Psoas muscle (tissue), 8 donors: Measurements from ENCODE around the gene SYS1. TPM values are rescaled to one million over a fixed set of nuclear protein-coding genes. Genes with fewer than 3 reads are reported as not detected.

Source experiments
- ATAC-seq, 4 donors: fragments of 200-7000 bp; cut with Tn5 transposase; one replicate each; pipeline ENCODE4 v1.9.1; 2020; ENCODE audit warnings: moderate library complexity in 3 of 4, mild to moderate bottlenecking in 2 of 4
- DNase-seq, 2 donors: peaks; one replicate each; pipeline ENCODE4 v3.0.0-alpha.2; 2020
- H3K27ac ChIP-seq: fragments of 200-600 bp; one replicate; pipeline ENCODE4 v1.8.0; 2022
- H3K27me3 ChIP-seq, 3 donors: fragments of 200-600 bp in 1 of 3; one replicate each; pipeline versions ENCODE4 v1.6.1 to v1.8.0; 2013 to 2022; ENCODE audit warnings: low read length in 2 of 3, mild to moderate bottlenecking in 2 of 3, moderate library complexity in 1 of 3; ENCODE audit not compliant: insufficient read depth in 3 of 3
- H3K36me3 ChIP-seq, 2 donors: fragments of 200-600 bp in 1 of 2; one replicate each; pipeline versions ENCODE4 v1.6.1 to v1.8.0; 2013 to 2022; ENCODE audit warnings: low read depth in 1 of 2, mild to moderate bottlenecking in 1 of 2, moderate library complexity in 1 of 2; ENCODE audit not compliant: insufficient read depth in 1 of 2
- H3K4me1 ChIP-seq: fragments of 200-600 bp; one replicate; pipeline ENCODE4 v1.8.0; 2022
- H3K4me3 ChIP-seq: fragments of 200-600 bp; one replicate; pipeline ENCODE4 v1.8.0; 2022; ENCODE audit warnings: mild to moderate bottlenecking
- H3K9me3 ChIP-seq: fragments of 200-600 bp; one replicate; pipeline ENCODE4 v1.8.0; 2022
- WGBS, 3 donors: extraction: QIAGEN DNeasy Blood & Tissue Kit; methylation state at CpG; one replicate each; pipeline versions ENCODE4 v1.1.6 to v1.1.7; 2013; 5-methylcytosine and 5-hydroxymethylcytosine counted together
- intact Hi-C, 2 donors: fragments of 100-400 bp; cut with DNase I; formaldehyde crosslinking; loops; one replicate each; pipeline versions ENCODE4 v1.11.0 to v1.14.2; 2022
- polyA plus RNA-seq, 3 donors: library from polyadenylated mRNA; stranded (reverse); fragments of 200-250 nt; gene quantifications; one replicate each; pipeline ENCODE4 v1.2.3, GENCODE V29; 2013
- total RNA-seq, 4 donors: library from RNA; stranded (reverse); fragmentation: NEBNext Ultra II Directional in 2 of 4; extraction: Animal tissue kit (Norgen Biotek cat#: 25700) in 2 of 4; gene quantifications; one replicate each; pipeline versions ENCODE4 v1.2.1 to v1.2.4, GENCODE V29; 2021 to 2023
- TF ChIP-seq, protein P1 (sequence below): fragments of 200-600 bp; IDR thresholded peaks from one replicate; pipeline ENCODE4 v1.8.0; 2022; ENCODE audit warnings: antibody characterized with exemption
- donor health status: healthy with polysubstance abuse.
- donor health status: DM: no; HTN: no; CAD: no; lungs with moderate emphysema.
- donor health status: Bipolar disorder and iron deficiency.
- donor health status: healthy.
- donor health status: DM: yes; HTN: yes; CAD: no.
- donor health status: DM: no; HTN: no; CAD: no.
- donor health status: DM: no; HTN: no; CAD: no.
- donor health status: DM: yes; HTN: yes; CAD: no.

The SYS1 gene
- total and polyA plus RNA-seq, 7 donors: 17.1 to 73.3 (median 29.6) TPM

DNA sequence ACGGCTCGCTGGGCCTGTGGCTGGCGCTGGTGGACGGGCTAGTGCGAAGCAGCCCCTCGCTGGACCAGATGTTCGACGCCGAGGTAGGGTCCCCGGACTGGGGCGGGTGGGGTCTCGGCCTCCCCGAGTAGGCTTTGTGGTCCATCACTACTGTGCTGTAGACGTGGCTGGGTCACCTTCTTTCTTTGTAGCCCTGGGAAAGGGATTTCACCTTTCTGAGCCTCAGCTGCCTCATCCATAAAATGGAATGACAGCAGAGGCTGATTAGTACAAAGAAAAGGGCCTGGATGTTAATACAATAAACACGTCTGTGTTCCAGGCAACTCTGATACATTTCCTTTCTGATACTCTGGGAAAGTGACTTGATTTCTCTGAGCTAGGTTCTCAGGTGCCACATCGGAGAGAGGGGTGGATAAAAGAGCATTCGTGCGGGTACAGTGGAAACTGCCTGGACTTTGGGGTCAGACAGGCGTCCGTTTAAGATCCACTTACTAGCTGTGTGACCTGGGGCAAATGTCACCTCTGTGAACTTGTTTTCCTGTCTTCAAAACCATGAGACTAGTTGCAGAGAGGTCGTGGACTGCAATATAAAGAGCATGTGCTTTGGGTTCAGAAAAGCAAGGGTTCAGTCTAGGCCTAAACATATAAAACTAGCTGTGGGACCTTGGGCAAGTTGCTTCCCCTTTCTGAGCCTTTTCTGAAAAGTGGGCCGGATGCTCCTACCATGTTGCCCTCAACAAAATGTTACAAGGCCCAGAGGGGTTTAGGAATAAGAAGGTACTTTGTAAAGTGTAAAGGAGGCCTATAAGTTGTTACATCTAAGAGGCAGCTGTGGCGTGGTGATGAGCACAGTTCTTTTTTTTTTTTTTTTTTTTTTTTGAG lies 896 bp downstream of the SYS1 start:
- Histone ChIP-seq H3K4me1 (peaks cover 32% of the 10 kb centered on the region), H3K9me3 (no peaks in the 10 kb centered on the region), H3K36me3 (peaks cover 12 to 42% of the 10 kb centered on the region in 2 donors), H3K27me3 (no peaks in the 10 kb centered on the region), H3K4me3 (peak overlapping the region; percentile 83), H3K27ac (peak overlapping the region; percentile 93)
- TF ChIP-seq, protein P1, sequence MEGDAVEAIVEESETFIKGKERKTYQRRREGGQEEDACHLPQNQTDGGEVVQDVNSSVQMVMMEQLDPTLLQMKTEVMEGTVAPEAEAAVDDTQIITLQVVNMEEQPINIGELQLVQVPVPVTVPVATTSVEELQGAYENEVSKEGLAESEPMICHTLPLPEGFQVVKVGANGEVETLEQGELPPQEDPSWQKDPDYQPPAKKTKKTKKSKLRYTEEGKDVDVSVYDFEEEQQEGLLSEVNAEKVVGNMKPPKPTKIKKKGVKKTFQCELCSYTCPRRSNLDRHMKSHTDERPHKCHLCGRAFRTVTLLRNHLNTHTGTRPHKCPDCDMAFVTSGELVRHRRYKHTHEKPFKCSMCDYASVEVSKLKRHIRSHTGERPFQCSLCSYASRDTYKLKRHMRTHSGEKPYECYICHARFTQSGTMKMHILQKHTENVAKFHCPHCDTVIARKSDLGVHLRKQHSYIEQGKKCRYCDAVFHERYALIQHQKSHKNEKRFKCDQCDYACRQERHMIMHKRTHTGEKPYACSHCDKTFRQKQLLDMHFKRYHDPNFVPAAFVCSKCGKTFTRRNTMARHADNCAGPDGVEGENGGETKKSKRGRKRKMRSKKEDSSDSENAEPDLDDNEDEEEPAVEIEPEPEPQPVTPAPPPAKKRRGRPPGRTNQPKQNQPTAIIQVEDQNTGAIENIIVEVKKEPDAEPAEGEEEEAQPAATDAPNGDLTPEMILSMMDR: no peak
- ATAC-seq (no peak), DNase-seq (no peak)
- intact Hi-C loops: loop anchor here (2.0 kb wide), 2 partner anchors 17 to 73 kb away; no protein-coding TSS in a partner anchor
- WGBS, 3 donors: 20 to 22% (median 21%) methylated on average over 23 of the region's 23 CpGs

DNA sequence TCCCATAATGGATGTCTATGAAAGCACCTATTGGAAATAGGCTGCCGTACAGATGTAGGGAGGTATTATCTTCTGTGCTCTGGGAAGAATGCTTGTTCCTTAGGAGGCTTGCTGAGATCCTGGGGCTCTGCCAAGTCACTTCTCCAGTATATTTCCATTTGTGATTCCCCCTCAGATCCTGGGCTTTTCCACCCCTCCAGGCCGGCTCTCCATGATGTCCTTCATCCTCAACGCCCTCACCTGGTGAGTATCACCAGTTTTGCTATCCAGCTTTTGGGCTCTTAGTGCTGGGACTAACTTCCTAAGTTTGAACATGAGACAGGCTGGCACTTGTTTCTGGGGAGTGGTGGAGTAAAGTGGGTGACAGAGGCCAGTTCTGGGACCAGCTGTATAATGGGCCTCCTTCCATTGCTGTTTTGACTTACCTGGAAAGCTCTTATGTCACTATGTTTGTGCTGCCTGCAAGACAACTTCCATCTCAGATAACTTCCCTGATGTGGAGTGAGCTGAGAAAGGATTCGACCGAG lies 2.6 kb downstream of the SYS1 start:
- Histone ChIP-seq H3K27ac (no peak overlapping the region), H3K36me3 (peaks cover 12 to 42% of the 10 kb centered on the region in 2 donors), H3K27me3 (no peaks in the 10 kb centered on the region), H3K9me3 (no peaks in the 10 kb centered on the region), H3K4me3 (no peak overlapping the region), H3K4me1 (peaks cover 18% of the 10 kb centered on the region)
- no peak for DNase-seq
- TF ChIP-seq, protein P1: no peak
- ATAC-seq: no peak
- WGBS, 3 donors: 82 to 91% (median 85%) methylated on average over 5 of the region's 5 CpGs
- intact Hi-C loops: no loop called here

DNA sequence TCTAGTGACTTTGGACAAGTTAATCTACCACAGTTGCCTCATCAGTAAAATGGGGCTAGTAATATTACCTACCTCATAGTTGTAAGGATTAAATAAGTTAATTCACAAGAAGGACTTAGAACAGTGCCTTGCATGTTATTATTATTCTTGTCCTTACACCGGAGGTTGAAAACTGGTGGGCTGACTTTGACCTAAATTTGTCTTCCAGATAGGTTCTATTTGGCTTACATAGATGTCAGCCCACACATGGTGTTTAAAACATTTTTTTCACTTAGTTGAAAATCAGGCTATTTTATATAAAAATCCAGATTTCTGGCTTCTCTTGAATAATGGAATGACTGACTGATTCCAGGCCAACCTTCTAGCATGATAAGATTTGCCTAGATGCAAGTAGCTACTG lies 3.2 kb downstream of the SYS1 start:
- ATAC-seq: no peak
- 77 to 94% (median 89%) methylated on average over 1 of the region's 1 CpG for WGBS, 3 donors
- no peaks in the 10 kb centered on the region for H3K27me3 ChIP-seq
- intact Hi-C loops: no loop called here
- H3K4me3 ChIP-seq: no peak overlapping the region
- peaks cover 18% of the 10 kb centered on the region for H3K4me1 ChIP-seq
- no peaks in the 10 kb centered on the region for H3K9me3 ChIP-seq
- H3K36me3 ChIP-seq: peaks cover 12 to 42% of the 10 kb centered on the region in 2 donors
- DNase-seq: no peak
- TF ChIP-seq, protein P1: no peak
- H3K27ac ChIP-seq: no peak overlapping the region

DNA sequence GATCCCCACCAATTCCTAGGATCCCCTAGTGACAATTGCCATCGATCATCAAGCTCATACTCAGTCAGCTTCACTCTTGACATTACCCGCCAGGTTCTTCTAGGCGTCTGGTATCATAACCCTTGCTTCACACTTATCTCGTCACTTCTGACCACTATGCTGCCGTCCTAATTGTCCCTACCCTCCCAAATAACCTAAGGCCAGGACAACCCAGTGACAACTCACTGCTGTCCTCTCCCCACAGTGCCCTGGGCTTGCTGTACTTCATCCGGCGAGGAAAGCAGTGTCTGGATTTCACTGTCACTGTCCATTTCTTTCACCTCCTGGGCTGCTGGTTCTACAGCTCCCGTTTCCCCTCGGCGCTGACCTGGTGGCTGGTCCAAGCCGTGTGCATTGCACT lies 3.7 kb downstream of the SYS1 start:
- Histone ChIP-seq H3K4me3 (no peak overlapping the region), H3K27ac (no peak overlapping the region), H3K36me3 (peaks cover 12 to 42% of the 10 kb centered on the region in 2 donors), H3K27me3 (no peaks in the 10 kb centered on the region), H3K4me1 (peaks cover 18% of the 10 kb centered on the region), H3K9me3 (no peaks in the 10 kb centered on the region)
- intact Hi-C loops: no loop called here
- TF ChIP-seq, protein P1: no peak
- ATAC-seq (no peak), DNase-seq (no peak)
- WGBS, 3 donors: 83 to 88% (median 84%) methylated on average over 11 of the region's 11 CpGs
